ENCODE data around the gene PWP2.
"Not testable (repeated sequence)": the region's sequence is repeated elsewhere in the genome, so short reads cannot be mapped to it uniquely, and the experiment has no call there.

PWP2 gene

GRCh38 chr21:44107026-44107501 lies at the start of gene PWP2:
Gene PWP2, plus strand, starts transcription at chr21:44107399. Its CDS starts 18 bp downstream, at chr21:44107417.
- DNase-seq = not testable (repeated sequence)

- no peak for DNase-seq
Observed at GRCh38 chr21:44057960-44058651, 49.1 kb upstream of the PWP2 start.

GRCh38 chr21:44058652-44058964 lies 48.6 kb upstream of the PWP2 start:
- DNase-seq = no peak

- DNase-seq = no peak
Observed at GRCh38 chr21:44058981-44059380, 48.2 kb upstream of the PWP2 start.

- DNase-seq = no peak
Observed at GRCh38 chr21:44059710-44060109, 47.5 kb upstream of the PWP2 start.

GRCh38 chr21:44062380-44062779 lies 44.8 kb upstream of the PWP2 start:
- no peak for DNase-seq

GRCh38 chr21:44063151-44063912 lies 43.9 kb upstream of the PWP2 start:
- DNase-seq = no peak

- no peak for DNase-seq
Observed at GRCh38 chr21:44064852-44065403, 42.3 kb upstream of the PWP2 start.

GRCh38 chr21:44065428-44065827 lies 41.8 kb upstream of the PWP2 start:
- no peak for DNase-seq

GRCh38 chr21:44066116-44066515 lies 41.1 kb upstream of the PWP2 start:
- DNase-seq = no peak

- no peak for DNase-seq
Observed at GRCh38 chr21:44067011-44067839, 40.0 kb upstream of the PWP2 start.

GRCh38 chr21:44070391-44070790 lies 36.8 kb upstream of the PWP2 start:
- DNase-seq = no peak

GRCh38 chr21:44071359-44072104 lies 35.7 kb upstream of the PWP2 start:
- DNase-seq = no peak

GRCh38 chr21:44072111-44072510 lies 35.1 kb upstream of the PWP2 start:
- DNase-seq = no peak

- no peak for DNase-seq
Observed at GRCh38 chr21:44074315-44074958, 32.8 kb upstream of the PWP2 start.

GRCh38 chr21:44076316-44076715 lies 30.9 kb upstream of the PWP2 start:
- DNase-seq = no peak

GRCh38 chr21:44078411-44078981 lies 28.7 kb upstream of the PWP2 start:
- no peak for DNase-seq

- DNase-seq = no peak
Observed at GRCh38 chr21:44079446-44079845, 27.8 kb upstream of the PWP2 start.

- DNase-seq = no peak
Observed at GRCh38 chr21:44079846-44080245, 27.4 kb upstream of the PWP2 start.

- DNase-seq = no peak
Observed at GRCh38 chr21:44082648-44083440, 24.4 kb upstream of the PWP2 start.
